HG02840 (cell line): ENCODE measurements around the gene PI16.
A peak's percentile ranks its signal among the peaks of the same experiment; 100 is the strongest.

Source experiments
- ATAC-seq: cut with Tn5 transposase; IDR thresholded peaks from one replicate; pipeline ENCODE4 v1.9.1; 2021; ENCODE audit warnings: mild to moderate bottlenecking, moderate library complexity, moderate number of reproducible peaks; ENCODE audit not compliant: unreplicated experiment, low FRiP score

The PI16 gene

DNA sequence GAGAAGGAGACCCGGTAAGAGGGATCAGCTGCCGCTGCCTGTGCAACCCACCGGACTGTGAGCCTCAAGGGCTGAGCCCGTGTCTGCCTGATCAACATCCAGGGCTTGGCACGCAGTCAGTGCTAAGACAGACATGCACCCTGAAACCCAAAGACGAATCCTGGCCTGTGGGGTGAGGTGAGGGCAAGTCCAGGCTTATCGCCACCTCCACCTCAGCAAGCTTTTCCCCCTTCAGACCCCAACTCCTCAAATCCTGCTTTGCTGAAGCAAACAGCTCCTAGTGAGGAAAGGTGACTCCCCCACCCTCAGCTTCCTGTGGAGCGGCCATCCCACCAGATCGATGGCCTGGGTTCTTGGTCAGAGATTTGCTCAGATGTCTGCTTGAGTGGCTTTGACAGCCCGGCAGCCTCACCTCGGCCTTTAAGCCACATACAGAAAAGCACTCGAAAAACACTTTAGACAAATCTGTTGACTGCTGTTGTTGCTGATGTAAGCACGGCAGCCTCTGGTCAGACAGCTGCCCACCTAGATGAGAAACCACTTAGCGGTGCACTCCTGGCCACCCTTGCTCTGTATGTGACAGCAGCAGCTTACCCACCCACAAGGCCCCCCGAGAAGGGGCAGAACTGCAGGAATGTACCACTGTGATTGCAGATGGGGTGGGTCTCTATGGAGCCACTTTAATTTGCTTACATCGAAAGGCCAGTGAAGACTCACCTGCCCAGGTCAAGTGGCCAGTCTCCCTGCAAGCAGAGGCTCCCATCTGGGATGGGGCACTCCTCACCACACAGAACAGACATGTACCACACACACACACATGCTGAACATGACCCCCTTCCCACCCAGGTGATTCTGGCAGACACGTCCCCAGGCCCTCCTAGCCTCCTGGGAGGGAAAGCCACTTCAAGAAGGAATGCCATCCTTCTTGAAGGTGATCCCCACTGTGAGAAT is 16.6 kb downstream of the PI16 start:
- ATAC-seq = no peak

DNA sequence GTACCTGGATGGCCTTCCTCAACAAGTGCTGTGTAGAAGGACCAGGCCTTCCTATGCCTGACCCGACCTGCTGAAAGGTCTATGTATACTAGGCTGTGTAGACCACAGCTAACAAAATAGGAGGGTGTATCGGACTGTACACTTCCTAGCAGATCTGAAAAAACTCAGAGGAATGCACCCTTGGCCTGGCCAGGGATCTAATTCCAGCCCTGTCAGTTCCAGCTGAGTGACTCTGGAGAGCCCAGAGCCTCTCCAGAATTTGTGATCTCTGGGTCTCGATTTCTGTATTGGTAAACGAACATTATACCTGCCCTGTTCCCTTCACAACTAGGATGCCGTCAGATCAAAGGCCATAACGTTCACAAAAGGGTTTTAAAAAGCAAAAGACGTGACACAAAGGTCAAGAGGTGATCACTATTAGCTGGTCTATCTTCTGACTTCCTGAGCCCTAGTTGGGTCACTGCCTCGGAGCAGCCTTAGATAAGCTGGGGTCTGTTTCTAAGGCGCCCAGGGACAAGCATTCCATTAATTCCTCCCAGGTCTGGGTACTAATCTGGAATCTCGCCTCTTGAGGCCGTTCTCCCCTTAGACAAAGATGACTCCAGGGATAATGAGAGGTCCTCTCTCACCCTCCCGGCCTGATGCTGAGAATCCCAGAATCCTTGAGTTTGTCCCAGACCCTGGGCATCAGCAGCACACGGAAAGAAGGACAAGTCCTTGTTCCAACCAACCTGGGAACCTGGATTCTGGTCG is 17.6 kb downstream of the PI16 start:
- ATAC-seq = no peak

- no peak for ATAC-seq
These were observed 18.7 kb downstream of the PI16 start for GRCh38 chr6:36973190-36973589.

- no peak for ATAC-seq
These were observed 19.1 kb downstream of the PI16 start for GRCh38 chr6:36973647-36974046.

DNA sequence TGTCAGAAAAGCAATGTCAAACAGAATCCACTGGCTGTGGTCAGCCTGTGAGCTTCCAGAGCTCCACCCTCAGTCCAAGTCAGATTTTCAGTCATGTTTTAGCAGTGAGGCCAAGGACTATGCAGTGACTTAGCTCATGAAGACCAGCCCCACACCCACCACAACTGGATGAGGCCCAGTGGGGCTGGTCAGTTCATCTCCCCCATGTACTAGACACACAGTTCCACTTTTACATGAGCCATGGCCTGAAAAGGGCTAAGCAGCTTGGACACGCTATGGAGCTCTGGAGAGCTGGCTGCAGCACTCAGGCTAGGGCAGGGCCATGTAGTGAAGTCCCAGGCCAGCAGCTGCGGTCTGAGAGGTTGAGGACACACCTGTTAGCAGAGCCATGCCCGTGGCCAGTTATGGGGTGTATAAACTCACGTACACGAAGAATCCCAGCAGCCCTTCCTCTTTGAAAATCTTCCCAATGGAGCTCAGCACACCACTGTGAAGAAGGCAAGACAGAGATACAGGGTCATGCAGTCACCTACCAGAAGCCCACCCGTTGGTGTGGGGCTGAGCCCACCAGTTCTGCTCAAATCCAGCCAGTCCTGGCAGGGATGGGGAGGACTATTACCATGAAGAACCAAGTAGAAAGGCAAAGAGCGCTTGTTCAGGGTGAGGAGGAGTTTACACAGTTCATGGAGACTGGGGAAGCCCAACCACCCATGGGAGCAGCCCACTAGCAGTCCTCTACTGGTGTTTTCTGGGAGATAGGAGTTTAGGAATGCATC is 20.9 kb downstream of the PI16 start:
- no peak for ATAC-seq

DNA sequence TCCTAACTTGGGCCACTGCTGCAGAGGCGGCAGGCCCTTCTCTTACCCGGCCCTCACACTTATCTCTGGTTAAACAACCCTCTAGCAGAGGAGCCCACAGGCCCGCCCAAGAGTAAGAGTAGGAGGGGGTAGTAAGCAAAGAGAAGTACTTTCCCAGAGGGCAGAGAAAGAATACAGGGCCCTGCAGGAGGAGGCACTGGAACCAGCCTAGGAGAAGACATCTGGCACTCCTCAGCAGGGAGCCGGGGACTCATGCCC is 21.4 kb downstream of the PI16 start:
- no peak for ATAC-seq

DNA sequence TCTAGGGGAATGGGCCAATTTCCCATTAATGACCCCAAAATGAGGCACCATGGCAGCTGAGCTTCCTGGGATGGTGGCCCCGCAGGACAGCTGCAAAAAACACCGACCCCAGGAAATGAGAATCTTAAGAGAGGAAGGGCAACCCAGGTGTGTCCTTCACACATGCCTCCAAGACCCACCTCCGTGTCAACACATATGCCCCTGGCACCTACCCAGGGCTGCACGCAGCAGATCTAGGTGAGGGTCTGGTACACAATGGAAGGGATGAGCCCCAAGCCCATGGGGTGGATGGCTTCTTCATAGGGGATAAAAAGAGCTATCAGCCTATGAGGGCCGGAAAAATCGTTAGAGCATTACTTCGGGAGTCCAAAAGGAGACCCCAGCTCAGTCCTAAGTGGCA is 22.0 kb downstream of the PI16 start:
- ATAC-seq = no peak

- ATAC-seq = no peak
These were observed 22.4 kb downstream of the PI16 start for GRCh38 chr6:36976931-36977330.

- no peak for ATAC-seq
These were observed 23.0 kb downstream of the PI16 start for GRCh38 chr6:36977470-36977941.

DNA sequence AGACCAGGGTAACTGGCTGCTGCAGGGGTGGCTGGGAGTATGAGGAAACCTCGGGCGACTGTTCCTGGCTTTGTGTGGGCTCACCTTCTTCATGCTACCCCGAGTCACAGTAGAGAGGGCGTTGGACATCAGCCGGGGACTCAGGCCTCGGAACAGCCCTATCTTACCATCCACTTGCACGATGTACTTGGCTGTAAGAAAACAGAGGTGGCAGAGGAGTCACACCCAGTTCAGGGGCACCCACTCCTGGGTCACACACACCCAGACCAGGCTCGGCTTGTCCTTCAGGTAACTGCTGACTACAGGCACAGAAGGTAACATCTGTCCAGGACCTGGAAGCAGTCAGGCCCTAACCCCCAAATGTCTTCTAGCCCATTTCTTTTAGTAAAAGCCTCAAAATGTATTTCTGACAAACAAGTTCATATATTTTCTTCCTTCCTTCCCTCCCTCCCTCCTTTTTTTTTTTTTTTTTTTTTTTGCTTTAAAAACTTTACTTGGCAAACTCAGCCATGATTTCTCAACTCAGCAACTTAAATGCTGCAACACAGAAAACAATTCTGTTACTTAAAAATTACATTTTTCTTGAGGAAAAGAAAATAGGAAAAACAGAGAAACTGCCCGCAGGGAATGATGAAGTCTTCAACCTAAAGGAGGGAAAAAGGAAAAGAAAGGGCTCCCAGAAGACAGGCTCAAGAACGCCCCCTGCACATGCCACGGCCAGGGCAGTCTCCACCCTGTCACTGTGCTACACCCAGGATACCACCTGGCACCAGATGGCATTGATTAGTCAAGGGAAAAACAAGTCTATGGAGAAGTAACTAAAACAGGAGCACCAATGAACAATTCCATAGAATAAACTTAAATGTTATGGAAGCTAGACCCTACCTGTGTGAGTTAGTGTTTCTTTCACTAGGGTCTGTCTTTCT is 24.1 kb downstream of the PI16 start:
- ATAC-seq = no peak

- no peak for ATAC-seq
These were observed 24.8 kb downstream of the PI16 start for GRCh38 chr6:36979347-36979742.

DNA sequence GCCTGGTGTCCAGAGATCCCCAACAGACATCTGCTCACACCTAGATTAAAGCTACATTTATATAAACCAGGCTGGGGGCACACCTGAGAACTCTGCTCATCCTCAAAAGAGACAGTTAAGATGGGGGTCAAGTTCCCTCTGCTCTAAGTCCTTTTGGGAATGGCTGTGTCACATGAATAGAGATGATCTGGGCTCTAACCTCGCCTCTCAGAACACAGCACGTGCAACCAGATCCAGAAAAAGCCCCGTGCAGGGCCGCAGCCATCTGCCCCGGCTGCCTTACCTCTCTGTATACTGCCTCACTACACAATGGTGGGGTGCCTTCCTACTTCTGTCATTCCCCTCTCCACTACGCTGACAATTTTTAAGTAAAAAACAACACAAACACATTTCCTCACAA is 25.6 kb downstream of the PI16 start:
- no peak for ATAC-seq

- no peak for ATAC-seq
These were observed 26.5 kb downstream of the PI16 start for GRCh38 chr6:36980876-36981619.

GRCh38 chr6:36983538-36983937 is 29.0 kb downstream of the PI16 start:
- ATAC-seq = no peak

GRCh38 chr6:36984581-36985416 is 30.3 kb downstream of the PI16 start:
- no peak for ATAC-seq

- no peak for ATAC-seq
These were observed 30.9 kb downstream of the PI16 start for GRCh38 chr6:36985417-36985807.

GRCh38 chr6:36985808-36986703 is 31.5 kb downstream of the PI16 start, which contains the start of gene MTCH1:
Gene MTCH1, minus strand, starts transcription at chr6:36986196. Its CDS starts 23 bp downstream, at chr6:36986173.
- peak; percentile 86 for ATAC-seq
